Measurements from ENCODE around the gene ATG13. TPM values are rescaled to one million over a fixed set of nuclear protein-coding genes. Genes with fewer than 3 reads are reported as not detected.

The ATG13 gene
- total RNA-seq, 1 experiment from 2014 or later = 69.2 TPM

DNA sequence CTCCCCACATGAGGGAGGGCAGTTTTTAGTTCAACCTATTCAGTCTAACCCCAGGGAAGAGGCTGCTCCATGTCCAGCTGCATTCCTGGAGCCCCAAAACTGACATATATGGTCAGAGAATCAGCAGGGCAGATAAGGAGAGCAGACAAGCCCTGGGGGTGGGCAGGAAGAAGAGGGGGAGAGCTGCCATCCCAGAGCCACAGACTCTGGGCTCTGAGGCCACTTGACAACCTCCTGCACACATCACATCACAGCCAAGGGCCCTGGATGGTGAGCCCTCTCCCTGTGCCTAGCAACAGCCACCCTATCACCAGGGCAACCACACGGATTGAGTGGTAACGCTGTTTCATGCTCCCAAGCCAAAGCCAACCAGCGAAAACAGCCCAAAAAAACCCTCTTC, 80.0 kb downstream of the ATG13 start:
- H4K20me1 ChIP-seq (ENCODE audit: insufficient read depth) = no peaks in the 10 kb centered on the region
- peaks cover 0 to 6% of the 10 kb centered on the region in 2 experiments; a peak in 2 of 4 replicates for H3K36me3 ChIP-seq (ENCODE audit: control insufficient read depth in 1 of 2, insufficient read depth in 2 of 2, low read length in 2 of 2)
- no peak overlapping the region for H3K4me2 ChIP-seq (ENCODE audit: low read length)
- H3K4me1 ChIP-seq (ENCODE audit: control insufficient read depth in 1 of 2, insufficient read depth in 2 of 2, low read length in 2 of 2) = peaks cover 1 to 20% of the 10 kb centered on the region in 2 experiments; a peak in 2 of 4 replicates
- intact Hi-C loops (cut with micrococcal nuclease) = no loop called here
- TF ChIP-seq, protein P1, sequence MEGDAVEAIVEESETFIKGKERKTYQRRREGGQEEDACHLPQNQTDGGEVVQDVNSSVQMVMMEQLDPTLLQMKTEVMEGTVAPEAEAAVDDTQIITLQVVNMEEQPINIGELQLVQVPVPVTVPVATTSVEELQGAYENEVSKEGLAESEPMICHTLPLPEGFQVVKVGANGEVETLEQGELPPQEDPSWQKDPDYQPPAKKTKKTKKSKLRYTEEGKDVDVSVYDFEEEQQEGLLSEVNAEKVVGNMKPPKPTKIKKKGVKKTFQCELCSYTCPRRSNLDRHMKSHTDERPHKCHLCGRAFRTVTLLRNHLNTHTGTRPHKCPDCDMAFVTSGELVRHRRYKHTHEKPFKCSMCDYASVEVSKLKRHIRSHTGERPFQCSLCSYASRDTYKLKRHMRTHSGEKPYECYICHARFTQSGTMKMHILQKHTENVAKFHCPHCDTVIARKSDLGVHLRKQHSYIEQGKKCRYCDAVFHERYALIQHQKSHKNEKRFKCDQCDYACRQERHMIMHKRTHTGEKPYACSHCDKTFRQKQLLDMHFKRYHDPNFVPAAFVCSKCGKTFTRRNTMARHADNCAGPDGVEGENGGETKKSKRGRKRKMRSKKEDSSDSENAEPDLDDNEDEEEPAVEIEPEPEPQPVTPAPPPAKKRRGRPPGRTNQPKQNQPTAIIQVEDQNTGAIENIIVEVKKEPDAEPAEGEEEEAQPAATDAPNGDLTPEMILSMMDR (IDR thresholded peaks at IDR 0.05 in 2 of 3, conservative IDR thresholded peaks at IDR 0.05 in 1 of 3; ENCODE audit: borderline replicate concordance in 1 of 3, insufficient read depth in 1 of 3, low read depth in 2 of 3, low read length in 2 of 3) = no peak
- TF ChIP-seq SP1 (IDR thresholded peaks at IDR 0.05; ENCODE audit: low read depth) = no peak
- no peak for TF ChIP-seq EZH2 (IDR thresholded peaks at IDR 0.05)
- TF ChIP-seq ZFX (IDR thresholded peaks at IDR 0.05) = no peak
- no peak for TF ChIP-seq JUND (IDR thresholded peaks at IDR 0.05)
- no peak for TF ChIP-seq CBX3 (IDR thresholded peaks at IDR 0.05; ENCODE audit: low read depth)
- no peak for TF ChIP-seq EGR1 (IDR thresholded peaks at IDR 0.05; ENCODE audit: low read depth)
- TF ChIP-seq POLR2A (IDR thresholded peaks at IDR 0.05; ENCODE audit: borderline replicate concordance, extremely low read depth, insufficient read depth, insufficient read length) = no peak
- TF ChIP-seq TCF7L2 (IDR thresholded peaks at IDR 0.05; ENCODE audit: borderline replicate concordance, extremely low read depth, insufficient read depth, insufficient read length) = no peak
- no peak for TF ChIP-seq EZH2phosphoT487 (IDR thresholded peaks at IDR 0.05; ENCODE audit: borderline replicate concordance)
- H3K9me2 ChIP-seq (ENCODE audit: insufficient read depth) = no peaks in the 10 kb centered on the region
- no peak for ATAC-seq
- no peaks in the 10 kb centered on the region for H3K9me3 ChIP-seq (ENCODE audit: control insufficient read depth in 1 of 2, insufficient read depth in 1 of 2, low read depth in 1 of 2, low read length in 2 of 2)
- POLR2A ChIA-PET = no interaction called here
- RAD21 ChIA-PET (ENCODE audit: low non-redundant PET in 1 of 2, low total read pairs in 2 of 2, uncharacterized antibody in 2 of 2, unreplicated experiment in 2 of 2) = no interaction called here
- no peaks in the 10 kb centered on the region for H3K27me3 ChIP-seq (ENCODE audit: insufficient read depth, low read length)
- CTCF ChIA-PET = no interaction called here
- H3K27ac ChIP-seq (ENCODE audit: low read depth, low read length) = no peak overlapping the region
- H3K9ac ChIP-seq (ENCODE audit: low read length) = no peak overlapping the region
- H3K79me2 ChIP-seq (ENCODE audit: insufficient read depth, low read length) = peaks cover 27% of the 10 kb centered on the region
- no TSS peak for BruUV-seq (replicated peaks)
- H3K4me3 ChIP-seq (replicated peaks in 1 of 2; ENCODE audit: low read depth in 1 of 2, low read length in 2 of 2) = no peak overlapping the region
- no peak overlapping the region for H2AFZ ChIP-seq (ENCODE audit: low read depth, low read length, poor library complexity, severe bottlenecking)
- no peak for DNase-seq (ENCODE audit: low read depth, low spot score)

DNA sequence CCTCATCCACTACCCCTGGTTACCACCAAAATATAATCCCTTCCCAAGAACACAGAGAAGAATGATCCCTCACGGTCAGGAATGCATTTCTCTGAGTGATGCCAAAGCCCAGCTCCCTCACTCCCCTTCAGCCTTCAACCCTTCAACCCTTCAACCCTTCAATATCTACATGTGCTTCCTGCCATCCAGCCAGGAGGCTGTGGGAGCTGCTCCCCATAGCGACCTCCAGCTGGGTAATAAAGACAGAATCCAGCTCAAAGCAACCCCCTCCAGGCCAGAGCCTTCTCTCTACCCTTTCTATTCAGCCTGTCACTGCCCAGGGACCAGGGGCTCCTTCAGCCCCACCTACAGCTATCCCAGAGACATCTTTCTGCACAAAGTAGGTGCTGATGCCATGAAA, 80.4 kb downstream of the ATG13 start:
- H3K4me2 ChIP-seq (ENCODE audit: low read length) = no peak overlapping the region
- H4K20me1 ChIP-seq (ENCODE audit: insufficient read depth) = no peaks in the 10 kb centered on the region
- H3K9ac ChIP-seq (ENCODE audit: low read length) = no peak overlapping the region
- no peaks in the 10 kb centered on the region for H3K27me3 ChIP-seq (ENCODE audit: insufficient read depth, low read length)
- H3K36me3 ChIP-seq (ENCODE audit: control insufficient read depth in 1 of 2, insufficient read depth in 2 of 2, low read length in 2 of 2) = peaks cover 0 to 11% of the 10 kb centered on the region in 2 experiments; a peak in 3 of 4 replicates
- CTCF ChIA-PET = no interaction called here
- BruUV-seq (replicated peaks) = no TSS peak
- H3K27ac ChIP-seq (ENCODE audit: low read depth, low read length) = no peak overlapping the region
- RAD21 ChIA-PET (ENCODE audit: low non-redundant PET in 1 of 2, low total read pairs in 2 of 2, uncharacterized antibody in 2 of 2, unreplicated experiment in 2 of 2) = no interaction called here
- H3K4me3 ChIP-seq (replicated peaks in 1 of 2; ENCODE audit: low read depth in 1 of 2, low read length in 2 of 2) = no peak overlapping the region
- peaks cover 2 to 23% of the 10 kb centered on the region in 2 experiments; a peak in 2 of 4 replicates for H3K4me1 ChIP-seq (ENCODE audit: control insufficient read depth in 1 of 2, insufficient read depth in 2 of 2, low read length in 2 of 2)
- POLR2A ChIA-PET = no interaction called here
- H2AFZ ChIP-seq (ENCODE audit: low read depth, low read length, poor library complexity, severe bottlenecking) = no peak overlapping the region
- no peak for DNase-seq (ENCODE audit: low read depth, low spot score)
- intact Hi-C loops (cut with micrococcal nuclease) = no loop called here
- no peak for ATAC-seq
- peaks cover 31% of the 10 kb centered on the region for H3K79me2 ChIP-seq (ENCODE audit: insufficient read depth, low read length)
- no peaks in the 10 kb centered on the region for H3K9me3 ChIP-seq (ENCODE audit: control insufficient read depth in 1 of 2, insufficient read depth in 1 of 2, low read depth in 1 of 2, low read length in 2 of 2)
- no peaks in the 10 kb centered on the region for H3K9me2 ChIP-seq (ENCODE audit: insufficient read depth)
- TF ChIP-seq EZH2 (IDR thresholded peaks at IDR 0.05) (no peak), CBX3 (IDR thresholded peaks at IDR 0.05; ENCODE audit: low read depth) (no peak), SP1 (IDR thresholded peaks at IDR 0.05; ENCODE audit: low read depth) (no peak), ELF1 (IDR thresholded peaks at IDR 0.05; ENCODE audit: borderline replicate concordance, low read depth) (no peak), SIN3A (IDR thresholded peaks at IDR 0.05; ENCODE audit: low read depth) (no peak), EZH2phosphoT487 (IDR thresholded peaks at IDR 0.05; ENCODE audit: borderline replicate concordance) (no peak), JUND (IDR thresholded peaks at IDR 0.05) (no peak), YY1 (IDR thresholded peaks at IDR 0.05; ENCODE audit: extremely low read depth, insufficient replicate concordance, low read depth, low read length) (no peak), ZFX (IDR thresholded peaks at IDR 0.05) (no peak)
- TF ChIP-seq, protein P1 (IDR thresholded peaks at IDR 0.05 in 2 of 3, conservative IDR thresholded peaks at IDR 0.05 in 1 of 3; ENCODE audit: borderline replicate concordance in 1 of 3, insufficient read depth in 1 of 3, low read depth in 2 of 3, low read length in 2 of 3) = no peak
- TF ChIP-seq, protein P2, sequence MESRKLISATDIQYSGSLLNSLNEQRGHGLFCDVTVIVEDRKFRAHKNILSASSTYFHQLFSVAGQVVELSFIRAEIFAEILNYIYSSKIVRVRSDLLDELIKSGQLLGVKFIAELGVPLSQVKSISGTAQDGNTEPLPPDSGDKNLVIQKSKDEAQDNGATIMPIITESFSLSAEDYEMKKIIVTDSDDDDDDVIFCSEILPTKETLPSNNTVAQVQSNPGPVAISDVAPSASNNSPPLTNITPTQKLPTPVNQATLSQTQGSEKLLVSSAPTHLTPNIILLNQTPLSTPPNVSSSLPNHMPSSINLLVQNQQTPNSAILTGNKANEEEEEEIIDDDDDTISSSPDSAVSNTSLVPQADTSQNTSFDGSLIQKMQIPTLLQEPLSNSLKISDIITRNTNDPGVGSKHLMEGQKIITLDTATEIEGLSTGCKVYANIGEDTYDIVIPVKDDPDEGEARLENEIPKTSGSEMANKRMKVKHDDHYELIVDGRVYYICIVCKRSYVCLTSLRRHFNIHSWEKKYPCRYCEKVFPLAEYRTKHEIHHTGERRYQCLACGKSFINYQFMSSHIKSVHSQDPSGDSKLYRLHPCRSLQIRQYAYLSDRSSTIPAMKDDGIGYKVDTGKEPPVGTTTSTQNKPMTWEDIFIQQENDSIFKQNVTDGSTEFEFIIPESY (IDR thresholded peaks at IDR 0.05; ENCODE audit: extremely low read depth, insufficient replicate concordance, low read length) = no peak
